HepG2 (cell line): ENCODE data around the gene FCHO1.

Experiments
- CTCF ChIP-seq: sonication (generic); formaldehyde crosslinking; IDR thresholded peaks from 2 replicates; pipeline ENCODE4 v1.5.0; 2020; ENCODE audit warnings: mild to moderate bottlenecking, missing genetic modification reagents, moderate library complexity
- FOXM1 ChIP-seq: sonication (generic); formaldehyde crosslinking; IDR thresholded peaks from 2 replicates; pipeline ENCODE4 v1.5.0; 2020; ENCODE audit warnings: missing genetic modification reagents
- KAT8 ChIP-seq: IDR thresholded peaks from 2 replicates; pipeline ENCODE4 v1.6.1; 2016; ENCODE audit warnings: missing genetic modification reagents, missing compliant biosample characterization
- MAX ChIP-seq: IDR thresholded peaks from 2 replicates; pipeline ENCODE4 v1.6.1; 2012; ENCODE audit warnings: inconsistent platforms
- MEIS2 ChIP-seq: sonication (generic); formaldehyde crosslinking; IDR thresholded peaks from 2 replicates; pipeline ENCODE4 v1.9.0; 2021; ENCODE audit warnings: mild to moderate bottlenecking, missing genetic modification reagents
- POLR2A ChIP-seq, 2 experiments: IDR thresholded peaks; 2 replicates each; pipeline ENCODE4 v1.6.1; 2011; ENCODE audit warnings: low read depth in 2 of 2, low read length in 2 of 2, mild to moderate bottlenecking in 1 of 2, moderate library complexity in 1 of 2; ENCODE audit not compliant: insufficient read depth in 1 of 2
- USF2 ChIP-seq, 2 experiments: sonication (generic) in 1 of 2; formaldehyde crosslinking in 1 of 2; IDR thresholded peaks; 2 replicates each; pipeline versions ENCODE4 v1.5.1 to v1.6.1; 2011 to 2020; ENCODE audit warnings: borderline replicate concordance in 1 of 2, low read depth in 1 of 2, low read length in 1 of 2, mild to moderate bottlenecking in 1 of 2, missing genetic modification reagents in 1 of 2, moderate library complexity in 1 of 2
- ZNF143 ChIP-seq: sonication (generic); formaldehyde crosslinking; IDR thresholded peaks from 2 replicates; pipeline ENCODE4 v1.4.0; 2020; ENCODE audit warnings: missing genetic modification reagents
- ZNF281 ChIP-seq: sonication (generic); formaldehyde crosslinking; IDR thresholded peaks from 2 replicates; pipeline ENCODE4 v1.4.0; 2020; ENCODE audit warnings: missing genetic modification reagents, borderline replicate concordance
- ZNF850 ChIP-seq: sonication (generic); formaldehyde crosslinking; conservative IDR thresholded peaks from 2 replicates; pipeline ENCODE4 v1.9.0; 2021; ENCODE audit warnings: mild to moderate bottlenecking, missing genetic modification reagents

GRCh38 chr19:17734146-17734545 is 17.1 kb upstream of the FCHO1 start:
- no peak for TF ChIP-seq POLR2A (IDR thresholded peaks at IDR 0.05; ENCODE audit: insufficient read depth in 1 of 2, low read depth in 2 of 2, low read length in 2 of 2)
- no peak for TF ChIP-seq ZNF850 (CRISPR knock-in tag)
- TF ChIP-seq MEIS2, result no peak
- no peak for TF ChIP-seq ZNF143 (CRISPR knock-in tag)
- TF ChIP-seq FOXM1, result no peak
- TF ChIP-seq ZNF281, result no peak
- TF ChIP-seq KAT8 (CRISPR knock-in tag), result no peak
- TF ChIP-seq USF2 (IDR thresholded peaks at IDR 0.05; ENCODE audit: low read depth, low read length), result no peak
- TF ChIP-seq USF2 (CRISPR knock-in tag; IDR thresholded peaks at IDR 0.05; ENCODE audit: borderline replicate concordance), result no peak
- no peak for TF ChIP-seq MAX
- no peak for TF ChIP-seq CTCF (CRISPR knock-in tag)
